GM12878 (cell line): ENCODE measurements around the gene ADD1. TPM values are rescaled to one million over a fixed set of nuclear protein-coding genes. Genes with fewer than 3 reads are reported as not detected.

Experiments
- ATAC-seq: fragments of 200-7000 bp; cut with Tn5 transposase; 3 replicates; pipeline ENCODE4 v1.9.1; 2020; ENCODE audit warnings: mild to moderate bottlenecking, moderate library complexity
- BruUV-seq: library from RNA; stranded (reverse); fragments of 400-500 nt; replicated peaks from 2 replicates; lab custom pipeline; 2021; lab: Mats Ljungman, UMichigan
- CTCF ChIA-PET: fragments of 300-600 bp; sonication (Branson Sonifier 250); formaldehyde crosslinking; extraction: SDS; loops from one replicate; lab custom pipeline; 2021; ENCODE audit warnings: inconsistent platforms; lab: Yijun Ruan, JAX
- POLR2A ChIA-PET: fragments of 350-600 bp; formaldehyde crosslinking; extraction: SDS; loops from one replicate; lab custom pipeline; 2021; ENCODE audit warnings: inconsistent platforms; lab: Charles Lee
- RAD21 ChIA-PET: fragments of 300-600 bp; sonication (Branson Sonifier 250); formaldehyde crosslinking; loops from one replicate; lab custom pipeline; 2023; ENCODE audit warnings: antibody characterized with exemption; ENCODE audit not compliant: unreplicated experiment; lab: Charles Lee
- SMC1A ChIA-PET: fragments of 300-600 bp; sonication (Branson Sonifier 250); formaldehyde crosslinking; loops from one replicate; lab custom pipeline; 2023; ENCODE audit not compliant: unreplicated experiment, uncharacterized antibody; lab: Charles Lee
- DNase-seq: peaks from one replicate; pipeline ENCODE4 v3.0.0-alpha.2; 2011; ENCODE audit warnings: low read depth, low spot score
- FAIRE-seq: peaks from 3 replicates; lab custom pipeline; 2011; peaks lifted over from hg19 to GRCh38; lab: Jason Lieb, UNC
- H2AFZ ChIP-seq: 2 replicates; pipeline ENCODE4 v1.6.0; 2011; ENCODE audit warnings: low read depth, low read length, control low read depth; ENCODE audit not compliant: control insufficient read depth
- H3K27ac ChIP-seq: 2 replicates; pipeline ENCODE4 v1.5.1; 2011; ENCODE audit warnings: control low read depth; ENCODE audit not compliant: control insufficient read depth, insufficient read depth
- H3K27me3 ChIP-seq, 2 experiments: replicated peaks in 1 of 2; 2 replicates each; pipeline versions ENCODE4 v1.6.0 to v1.6.1; 2011; ENCODE audit warnings: low read length in 1 of 2; ENCODE audit not compliant: control insufficient read depth in 2 of 2, insufficient read depth in 2 of 2
- H3K36me3 ChIP-seq, 2 experiments: 2 replicates each; pipeline ENCODE4 v1.5.1; 2011; ENCODE audit warnings: low read length in 1 of 2; ENCODE audit not compliant: control insufficient read depth in 2 of 2, insufficient read depth in 2 of 2
- H3K4me1 ChIP-seq: 2 replicates; pipeline ENCODE4 v1.6.1; 2011; ENCODE audit warnings: mild to moderate bottlenecking, low read length, moderate library complexity, mixed read lengths; ENCODE audit not compliant: control insufficient read depth, insufficient read depth
- H3K4me2 ChIP-seq: 2 replicates; pipeline ENCODE4 v1.6.0; 2011; ENCODE audit warnings: control low read depth; ENCODE audit not compliant: control insufficient read depth, insufficient read depth
- H3K4me3 ChIP-seq: fragments of 200-600 bp; sonication (generic); 2 replicates; pipeline ENCODE4 v1.5.1; 2016
- H3K79me2 ChIP-seq: 2 replicates; pipeline ENCODE4 v1.6.0; 2011; ENCODE audit warnings: low read length; ENCODE audit not compliant: control insufficient read depth, insufficient read depth
- H3K9ac ChIP-seq: 2 replicates; pipeline ENCODE4 v1.8.0; 2011; ENCODE audit warnings: low read length, control low read depth, mixed read lengths; ENCODE audit not compliant: control insufficient read depth, insufficient read depth
- H3K9me3 ChIP-seq: replicated peaks from 3 replicates; pipeline ENCODE4 v1.5.1; 2011; ENCODE audit warnings: mild to moderate bottlenecking, low read length; ENCODE audit not compliant: control insufficient read depth, insufficient read depth
- H4K20me1 ChIP-seq: 2 replicates; pipeline ENCODE4 v1.6.0; 2011; ENCODE audit not compliant: control insufficient read depth, insufficient read depth
- BHLHE40 ChIP-seq, 2 experiments: fragments of 450-650 bp in 1 of 2; IDR thresholded peaks; 2 replicates each; pipeline ENCODE4 v1.6.1; 2011 to 2017; ENCODE audit warnings: low read depth in 2 of 2, borderline replicate concordance in 1 of 2, improper control_type of control experiment in 1 of 2, low read length in 1 of 2, mild to moderate bottlenecking in 1 of 2
- CHD4 ChIP-seq: fragments of 200-600 bp; sonication (generic); IDR thresholded peaks from 2 replicates; pipeline ENCODE4 v1.6.1; 2016; ENCODE audit warnings: mild to moderate bottlenecking
- CREM ChIP-seq: IDR thresholded peaks from 2 replicates; pipeline ENCODE4 v1.6.1; 2014; ENCODE audit warnings: antibody characterized with exemption, low read depth
- E2F4 ChIP-seq: IDR thresholded peaks from 2 replicates; pipeline ENCODE4 v1.6.1; 2012; ENCODE audit warnings: low read depth, low read length, improper control_type of control experiment
- IKZF1 ChIP-seq: fragments of 450-650 bp; conservative IDR thresholded peaks from 2 replicates; pipeline ENCODE4 v1.6.1; 2017; ENCODE audit warnings: antibody characterized with exemption, mild to moderate bottlenecking
- PAX5 ChIP-seq: IDR thresholded peaks from 2 replicates; pipeline ENCODE4 v1.6.1; 2011; ENCODE audit warnings: low read depth, low read length, borderline replicate concordance
- PAX8 ChIP-seq: fragments of 450-650 bp; IDR thresholded peaks from 2 replicates; pipeline ENCODE4 v1.6.1; 2017; ENCODE audit warnings: mild to moderate bottlenecking, moderate library complexity
- RELA ChIP-seq: fragments of 450-650 bp; IDR thresholded peaks from 2 replicates; pipeline ENCODE4 v1.8.0; 2014; ENCODE audit warnings: borderline replicate concordance; ENCODE audit not compliant: partially characterized antibody
- SUZ12 ChIP-seq: fragments of 200-600 bp; sonication (generic); IDR thresholded peaks from one replicate; pipeline ENCODE4 v1.6.1; 2018; ENCODE audit warnings: antibody characterized with exemption, mild to moderate bottlenecking; ENCODE audit not compliant: unreplicated experiment
- USF1 ChIP-seq: IDR thresholded peaks from 2 replicates; pipeline ENCODE4 v1.6.1; 2011; ENCODE audit warnings: borderline replicate concordance, low read depth, mild to moderate bottlenecking, moderate library complexity, mixed read lengths, low read length; ENCODE audit not compliant: insufficient read depth; ENCODE audit errors: extremely low read length
- YY1 ChIP-seq: IDR thresholded peaks from 2 replicates; pipeline ENCODE4 v1.6.1; 2011; ENCODE audit warnings: low read depth, mild to moderate bottlenecking, low read length
- ZNF592 ChIP-seq: fragments of 450-650 bp; IDR thresholded peaks from 2 replicates; pipeline ENCODE4 v1.6.1; 2017; ENCODE audit warnings: mild to moderate bottlenecking, moderate library complexity
- WGBS: methylation state at CpG from one replicate; pipeline ENCODE4 v1.1.6; 2016; ENCODE audit warnings: low lambda C conversion rate; ENCODE audit not compliant: insufficient replicate concordance, insufficient coverage; ENCODE audit errors: missing lambda C conversion rate; 5-methylcytosine and 5-hydroxymethylcytosine counted together
- in situ Hi-C: fragments of 300-500 bp; cut with MboI; formaldehyde crosslinking; loops from 9 replicates; pipeline ENCODE4 v1.14.3; 2018; ENCODE audit warnings: mixed read lengths
- intact Hi-C: fragments of 100-400 bp; cut with micrococcal nuclease; formaldehyde crosslinking; loops from one replicate; pipeline ENCODE4 v1.14.2; 2022; ENCODE audit not compliant: unreplicated experiment
- polyA plus RNA-seq, 11 experiments: library from polyadenylated mRNA; depleted of rRNA in 4 of 11; unstranded in 6 of 11; stranded (reverse) in 5 of 11; fragments of >200 nt; fragmentation: Nextera tagmentation in 4 of 11; fragmentation: Illumina TruSeq in 1 of 11; extraction: Ambion mirVana in 4 of 11; extraction: Trizol in 1 of 11; gene quantifications; 1 replicate in 1 of 11; 2 replicates in 10 of 11; pipeline versions ENCODE4 v1.2.1 to v1.2.3, GENCODE V29; 2011 to 2016; ENCODE audit warnings: inconsistent platforms in 2 of 11, missing spikeins in 2 of 11, low read depth in 1 of 11
- total RNA-seq, 4 experiments: library from RNA; depleted of rRNA in 3 of 4; stranded (reverse); fragments of >200 nt in 3 of 4; fragmentation: Illumina TruSeq in 1 of 4; extraction: Trizol in 1 of 4; gene quantifications; 2 replicates each; pipeline versions ENCODE4 v1.2.1 to v1.2.3, GENCODE V29; 2013 to 2021
- TF ChIP-seq, protein P1 (sequence below): fragments of 450-650 bp; IDR thresholded peaks from 2 replicates; pipeline ENCODE4 v1.6.1; 2017; ENCODE audit warnings: antibody characterized with exemption, mild to moderate bottlenecking, moderate library complexity

Gene ADD1
- total and polyA plus RNA-seq, 10 of the 15 experiments (the other 5 are each of a cell fraction or from before 2014, with no cell fraction given) = 21.6 to 182 (median 105) TPM

GRCh38 chr4:2817701-2818350, 25.8 kb upstream of the ADD1 start:
- in situ Hi-C loops = no loop called here
- peak; percentile 60 for ATAC-seq
- FAIRE-seq = no peak
- CTCF ChIA-PET = interaction anchor here (1.1 to 1.3 kb wide), 3 partner anchors 31 to 141 kb away, joined by 3 to 6 read pairs (median 3); no protein-coding TSS in a partner anchor
- H3K4me3 ChIP-seq = peak overlapping the region; percentile 81; the same call in 1 of the 2 replicates
- RAD21 ChIA-PET = interaction anchor here (1.4 kb wide), 1 partner anchor 32 kb away, joined by 4 read pairs; no protein-coding TSS in a partner anchor
- POLR2A ChIA-PET = interaction anchor here (0.8 to 0.9 kb wide), 2 partner anchors 39 to 55 kb away, joined by 3 to 4 read pairs; no protein-coding TSS in a partner anchor
- H3K4me1 ChIP-seq = peaks cover 38% of the 10 kb centered on the region
- SMC1A ChIA-PET = interaction anchor here (1.0 to 1.7 kb wide), 7 partner anchors 33 to 74 kb away, joined by 3 to 5 read pairs (median 3); no protein-coding TSS in a partner anchor
- H3K9me3 ChIP-seq = no peaks in the 10 kb centered on the region
- H3K27ac ChIP-seq = no peak overlapping the region
- H3K79me2 ChIP-seq = peaks cover 53% of the 10 kb centered on the region
- BruUV-seq = no TSS peak
- H3K4me2 ChIP-seq = peak overlapping the region; percentile 87
- peaks cover 0 to 15% of the 10 kb centered on the region in 2 experiments; a peak in 3 of 4 replicates for H3K36me3 ChIP-seq
- 17% methylated on average over 18 of the region's 65 CpGs for WGBS
- peaks cover 6% of the 10 kb centered on the region; the same call in 1 of the 2 replicates for H4K20me1 ChIP-seq
- no peak overlapping the region for H2AFZ ChIP-seq
- H3K9ac ChIP-seq = no peak overlapping the region; the same call in 1 of the 2 replicates
- no peaks in the 10 kb centered on the region for H3K27me3 ChIP-seq
- no peak for DNase-seq
- intact Hi-C loops = no loop called here
- peak; percentile 44; the same call in 1 of the 2 replicates for TF ChIP-seq YY1
- TF ChIP-seq RELA = no peak
- TF ChIP-seq CREM = peak; percentile 34; the same call in 1 of the 2 replicates
- peak; percentile 91 to 98 for TF ChIP-seq BHLHE40 (IDR thresholded peaks at IDR 0.05; ENCODE audit: borderline replicate concordance in 1 of 2, low read depth in 2 of 2, low read length in 1 of 2)
- no peak for TF ChIP-seq E2F4
- TF ChIP-seq, protein P1, sequence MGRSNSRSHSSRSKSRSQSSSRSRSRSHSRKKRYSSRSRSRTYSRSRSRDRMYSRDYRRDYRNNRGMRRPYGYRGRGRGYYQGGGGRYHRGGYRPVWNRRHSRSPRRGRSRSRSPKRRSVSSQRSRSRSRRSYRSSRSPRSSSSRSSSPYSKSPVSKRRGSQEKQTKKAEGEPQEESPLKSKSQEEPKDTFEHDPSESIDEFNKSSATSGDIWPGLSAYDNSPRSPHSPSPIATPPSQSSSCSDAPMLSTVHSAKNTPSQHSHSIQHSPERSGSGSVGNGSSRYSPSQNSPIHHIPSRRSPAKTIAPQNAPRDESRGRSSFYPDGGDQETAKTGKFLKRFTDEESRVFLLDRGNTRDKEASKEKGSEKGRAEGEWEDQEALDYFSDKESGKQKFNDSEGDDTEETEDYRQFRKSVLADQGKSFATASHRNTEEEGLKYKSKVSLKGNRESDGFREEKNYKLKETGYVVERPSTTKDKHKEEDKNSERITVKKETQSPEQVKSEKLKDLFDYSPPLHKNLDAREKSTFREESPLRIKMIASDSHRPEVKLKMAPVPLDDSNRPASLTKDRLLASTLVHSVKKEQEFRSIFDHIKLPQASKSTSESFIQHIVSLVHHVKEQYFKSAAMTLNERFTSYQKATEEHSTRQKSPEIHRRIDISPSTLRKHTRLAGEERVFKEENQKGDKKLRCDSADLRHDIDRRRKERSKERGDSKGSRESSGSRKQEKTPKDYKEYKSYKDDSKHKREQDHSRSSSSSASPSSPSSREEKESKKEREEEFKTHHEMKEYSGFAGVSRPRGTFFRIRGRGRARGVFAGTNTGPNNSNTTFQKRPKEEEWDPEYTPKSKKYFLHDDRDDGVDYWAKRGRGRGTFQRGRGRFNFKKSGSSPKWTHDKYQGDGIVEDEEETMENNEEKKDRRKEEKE = no peak
- TF ChIP-seq CHD4 = no peak
- TF ChIP-seq PAX5 = no peak
- no peak; the same call in 1 of the 2 replicates for TF ChIP-seq IKZF1
- no peak for TF ChIP-seq PAX8
- TF ChIP-seq USF1 = peak; percentile 55
- no peak for TF ChIP-seq ZNF592
- TF ChIP-seq SUZ12 = no peak
